Activated CD4-positive, alpha-beta T cell treated with anti-CD3 and anti-CD28 coated beads, Interleukin-2, amount 10 ng/mL, durations not matched to agents 24 days and 14 days (primary cell): ENCODE measurements around the gene FOXO3B. TPM values are rescaled to one million over a fixed set of nuclear protein-coding genes. Genes with fewer than 3 reads are reported as not detected.

Experiments
- total RNA-seq: library from RNA; stranded (reverse); gene quantifications from 2 replicates; pipeline ENCODE4 v1.2.3, GENCODE V29; 2022

The FOXO3B gene
- total RNA-seq, 1 donor from 2014 or later: 6.4 TPM

Other genes starting within 250 kb of the FOXO3B start
- not detected in 2 replicates for gene LGALS9C, start 205.5 kb downstream of the FOXO3B start, total RNA-seq
- not detected in 2 replicates for gene TBC1D28, start 37.9 kb downstream of the FOXO3B start, total RNA-seq
- 0.09 TPM in 2 replicates for gene FBXW10, start 61.7 kb upstream of the FOXO3B start, total RNA-seq
- 34.9 and 38.4 TPM in 2 replicates for gene TVP23B, start 98.9 kb upstream of the FOXO3B start, total RNA-seq
- 70.0 and 74.0 TPM in 2 replicates for gene PRPSAP2, start 175.8 kb upstream of the FOXO3B start, total RNA-seq